ENCODE data around the gene MORN5. TPM values are rescaled to one million over a fixed set of nuclear protein-coding genes. Genes with fewer than 3 reads are reported as not detected.

The MORN5 gene
- total RNA-seq, 1 donor: 0.36 TPM

DNA sequence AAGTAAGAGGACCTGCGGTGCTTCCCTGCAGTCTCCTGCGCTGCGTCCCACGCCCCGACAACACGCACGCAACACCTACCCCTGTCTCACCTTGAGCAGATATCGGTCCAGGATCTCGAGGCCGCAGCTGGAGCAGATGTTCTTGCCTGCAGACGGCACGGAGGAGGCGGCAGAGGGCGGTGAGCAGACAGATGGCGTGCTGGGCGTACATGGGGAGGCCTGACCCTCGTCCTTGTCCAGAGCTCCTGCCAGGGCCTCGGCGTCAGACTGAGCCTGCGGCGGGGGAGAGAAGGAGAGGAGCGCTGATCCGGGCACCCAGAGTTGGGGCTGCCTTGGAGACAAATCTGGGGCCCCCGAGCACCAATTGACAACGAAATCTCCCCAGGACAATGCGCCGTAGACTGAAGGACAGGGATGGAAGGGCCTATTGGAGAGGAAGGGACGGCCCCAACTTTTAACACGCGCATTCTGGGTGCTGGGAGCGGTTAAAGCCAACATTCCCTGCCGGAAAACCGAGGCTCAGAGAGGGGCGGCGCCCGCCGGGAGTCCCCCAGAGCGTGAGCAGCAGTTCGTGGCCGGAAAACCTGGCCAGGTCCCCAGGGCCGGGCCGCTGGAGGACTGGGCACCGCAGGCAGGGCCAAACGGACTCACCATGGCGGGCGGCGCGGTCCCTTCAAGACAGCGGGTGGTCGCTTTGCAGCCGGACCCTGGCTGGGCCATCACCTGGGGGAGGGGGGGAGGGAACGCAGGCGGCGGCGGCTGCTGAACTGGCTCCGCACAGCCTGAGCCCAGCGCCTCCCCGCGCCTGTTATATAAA lies 67.3 kb downstream of the MORN5 start:
- Histone ChIP-seq H3K27ac (ENCODE audit: low read depth, low read length) (no peak overlapping the region), H3K9me3 (ENCODE audit: low read depth, low read length) (no peaks in the 10 kb centered on the region), H3K36me3 (ENCODE audit: insufficient read depth, low read length) (no peaks in the 10 kb centered on the region), H3K4me3 (ENCODE audit: insufficient read depth, low read length) (no peak overlapping the region), H3K27me3 (ENCODE audit: insufficient read depth, low read length) (peaks cover 87% of the 10 kb centered on the region), H3K4me2 (ENCODE audit: insufficient read depth, low read length) (no peak overlapping the region), H4K20me1 (ENCODE audit: insufficient read depth, low read length) (no peaks in the 10 kb centered on the region), H2AFZ (ENCODE audit: low read length) (no peak overlapping the region), H3K4me1 (ENCODE audit: insufficient read depth, low read length) (no peaks in the 10 kb centered on the region), H3K79me2 (ENCODE audit: insufficient read depth, low read length) (no peaks in the 10 kb centered on the region)
- peak; percentile 83 for DNase-seq (ENCODE audit: insufficient read length, low spot score, missing footprints)
- TF ChIP-seq, protein P1, sequence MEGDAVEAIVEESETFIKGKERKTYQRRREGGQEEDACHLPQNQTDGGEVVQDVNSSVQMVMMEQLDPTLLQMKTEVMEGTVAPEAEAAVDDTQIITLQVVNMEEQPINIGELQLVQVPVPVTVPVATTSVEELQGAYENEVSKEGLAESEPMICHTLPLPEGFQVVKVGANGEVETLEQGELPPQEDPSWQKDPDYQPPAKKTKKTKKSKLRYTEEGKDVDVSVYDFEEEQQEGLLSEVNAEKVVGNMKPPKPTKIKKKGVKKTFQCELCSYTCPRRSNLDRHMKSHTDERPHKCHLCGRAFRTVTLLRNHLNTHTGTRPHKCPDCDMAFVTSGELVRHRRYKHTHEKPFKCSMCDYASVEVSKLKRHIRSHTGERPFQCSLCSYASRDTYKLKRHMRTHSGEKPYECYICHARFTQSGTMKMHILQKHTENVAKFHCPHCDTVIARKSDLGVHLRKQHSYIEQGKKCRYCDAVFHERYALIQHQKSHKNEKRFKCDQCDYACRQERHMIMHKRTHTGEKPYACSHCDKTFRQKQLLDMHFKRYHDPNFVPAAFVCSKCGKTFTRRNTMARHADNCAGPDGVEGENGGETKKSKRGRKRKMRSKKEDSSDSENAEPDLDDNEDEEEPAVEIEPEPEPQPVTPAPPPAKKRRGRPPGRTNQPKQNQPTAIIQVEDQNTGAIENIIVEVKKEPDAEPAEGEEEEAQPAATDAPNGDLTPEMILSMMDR (IDR thresholded peaks at IDR 0.05; ENCODE audit: extremely low read depth, low read depth, low read length): no peak

DNA sequence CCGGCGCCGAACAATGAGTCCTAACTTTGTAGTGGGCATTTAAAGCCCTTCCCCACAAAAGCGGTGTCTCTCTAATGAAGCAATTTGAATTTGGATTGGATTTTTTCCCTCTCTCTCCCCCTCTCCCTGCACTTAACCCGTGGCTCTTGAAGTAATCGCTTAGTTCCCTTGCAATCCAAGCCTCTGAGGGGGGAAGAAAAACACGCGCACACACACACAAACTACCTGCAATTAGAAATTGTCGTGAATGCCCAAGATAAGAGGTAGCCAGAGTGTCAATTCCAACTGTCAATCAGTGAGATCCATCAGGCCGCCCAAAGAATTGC lies 67.8 kb downstream of the MORN5 start:
- Histone ChIP-seq H3K9me3 (ENCODE audit: low read depth, low read length) (no peaks in the 10 kb centered on the region), H3K79me2 (ENCODE audit: insufficient read depth, low read length) (no peaks in the 10 kb centered on the region), H3K4me2 (ENCODE audit: insufficient read depth, low read length) (no peak overlapping the region), H3K27ac (ENCODE audit: low read depth, low read length) (no peak overlapping the region), H2AFZ (ENCODE audit: low read length) (no peak overlapping the region), H3K27me3 (ENCODE audit: insufficient read depth, low read length) (peaks cover 85% of the 10 kb centered on the region), H4K20me1 (ENCODE audit: insufficient read depth, low read length) (no peaks in the 10 kb centered on the region), H3K4me3 (ENCODE audit: insufficient read depth, low read length) (no peak overlapping the region), H3K4me1 (ENCODE audit: insufficient read depth, low read length) (no peaks in the 10 kb centered on the region), H3K36me3 (ENCODE audit: insufficient read depth, low read length) (no peaks in the 10 kb centered on the region)
- DNase-seq (ENCODE audit: insufficient read length, low spot score, missing footprints): no peak
- TF ChIP-seq, protein P1 (IDR thresholded peaks at IDR 0.05; ENCODE audit: extremely low read depth, low read depth, low read length): no peak

DNA sequence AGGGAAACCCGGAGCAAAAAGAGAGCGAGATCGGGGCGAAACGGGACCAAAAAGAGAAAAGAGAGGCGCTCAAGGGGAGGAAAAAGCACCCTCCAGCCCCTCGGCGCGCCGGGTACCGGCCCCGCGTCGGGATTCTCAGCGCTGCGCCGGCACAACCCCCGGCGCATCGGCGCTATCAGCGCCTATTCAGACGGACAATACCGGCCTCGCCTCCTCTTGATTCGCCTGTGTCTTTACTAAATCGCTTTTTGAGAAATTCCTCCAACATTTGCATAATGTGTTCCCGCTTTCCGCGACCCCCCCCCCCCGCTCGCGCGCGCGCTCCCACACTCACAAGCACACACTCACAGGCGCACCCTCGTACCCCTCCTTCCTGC lies 68.5 kb downstream of the MORN5 start:
- H3K27me3 ChIP-seq (ENCODE audit: insufficient read depth, low read length): peaks cover 79% of the 10 kb centered on the region
- no peaks in the 10 kb centered on the region for H4K20me1 ChIP-seq (ENCODE audit: insufficient read depth, low read length)
- H2AFZ ChIP-seq (ENCODE audit: low read length): no peak overlapping the region
- no peak overlapping the region for H3K27ac ChIP-seq (ENCODE audit: low read depth, low read length)
- H3K9me3 ChIP-seq (ENCODE audit: low read depth, low read length): no peaks in the 10 kb centered on the region
- TF ChIP-seq, protein P1 (IDR thresholded peaks at IDR 0.05; ENCODE audit: extremely low read depth, low read depth, low read length): no peak
- peak overlapping the region; percentile 51 for H3K4me3 ChIP-seq (ENCODE audit: insufficient read depth, low read length)
- peak; percentile 89 for DNase-seq (ENCODE audit: insufficient read length, low spot score, missing footprints)
- no peaks in the 10 kb centered on the region for H3K79me2 ChIP-seq (ENCODE audit: insufficient read depth, low read length)
- no peaks in the 10 kb centered on the region for H3K36me3 ChIP-seq (ENCODE audit: insufficient read depth, low read length)
- peak overlapping the region; percentile 57 for H3K4me2 ChIP-seq (ENCODE audit: insufficient read depth, low read length)
- H3K4me1 ChIP-seq (ENCODE audit: insufficient read depth, low read length): no peaks in the 10 kb centered on the region

- Histone ChIP-seq H3K27ac (ENCODE audit: low read depth, low read length) (no peak within 1 kb of the TSS), H3K79me2 (ENCODE audit: insufficient read depth, low read length) (no peaks in the 10 kb centered on the region), H3K4me1 (ENCODE audit: insufficient read depth, low read length) (no peaks in the 10 kb centered on the region), H4K20me1 (ENCODE audit: insufficient read depth, low read length) (no peaks in the 10 kb centered on the region), H3K9me3 (ENCODE audit: low read depth, low read length) (no peaks in the 10 kb centered on the region), H3K4me3 (ENCODE audit: insufficient read depth, low read length) (peak within 1 kb of the TSS; percentile 51), H3K27me3 (ENCODE audit: insufficient read depth, low read length) (peaks cover 73% of the 10 kb centered on the region), H2AFZ (ENCODE audit: low read length) (no peak within 1 kb of the TSS), H3K4me2 (ENCODE audit: insufficient read depth, low read length) (peak within 1 kb of the TSS; percentile 57), H3K36me3 (ENCODE audit: insufficient read depth, low read length) (no peaks in the 10 kb centered on the region)
- DNase-seq (ENCODE audit: insufficient read length, low spot score, missing footprints): peak; percentile 90
- TF ChIP-seq, protein P1 (IDR thresholded peaks at IDR 0.05; ENCODE audit: extremely low read depth, low read depth, low read length): no peak
Measured at GRCh38 chr9:122228568-122229484, 69.1 kb downstream of the MORN5 start, which contains the start of gene LHX6. Gene LHX6 (minus strand): TSS chr9:122228957. CDS start chr9:122228740, 217 bp downstream.
